Left lung (tissue), 10 donors: ENCODE data around the gene HIP1. TPM values are rescaled to one million over a fixed set of nuclear protein-coding genes. Genes with fewer than 3 reads are reported as not detected.
"Not testable (repeated sequence)": the region's sequence is repeated elsewhere in the genome, so short reads cannot be mapped to it uniquely, and the experiment has no call there.

ENCODE experiments used
- ATAC-seq: fragments of 200-7000 bp; cut with Tn5 transposase; one replicate; pipeline ENCODE4 v1.9.1; 2020; ENCODE audit warnings: moderate library complexity
- DNase-seq, 4 donors: peaks; one replicate each; pipeline ENCODE4 v3.0.0-alpha.2; 2013 to 2020
- H3K27ac ChIP-seq, 2 donors: fragments of 200-600 bp; sonication (generic) in 1 of 2; one replicate each; pipeline versions ENCODE4 v1.5.0 to v1.8.0; 2020 to 2021
- H3K27me3 ChIP-seq, 2 donors: fragments of 200-600 bp; sonication (generic) in 1 of 2; one replicate each; pipeline versions ENCODE4 v1.5.0 to v1.8.0; 2020 to 2021
- H3K36me3 ChIP-seq, 2 donors: fragments of 200-600 bp; sonication (generic) in 1 of 2; one replicate each; pipeline versions ENCODE4 v1.5.0 to v1.8.0; 2020 to 2021
- H3K4me1 ChIP-seq, 2 donors: fragments of 200-600 bp; one replicate each; pipeline ENCODE4 v1.8.0; 2021
- H3K4me3 ChIP-seq, 2 donors: fragments of 200-600 bp; sonication (generic) in 1 of 2; one replicate each; pipeline versions ENCODE4 v1.5.0 to v1.8.0; 2020 to 2021; ENCODE audit warnings: mild to moderate bottlenecking in 1 of 2
- H3K9me3 ChIP-seq, 2 donors: fragments of 200-600 bp; sonication (generic) in 1 of 2; one replicate each; pipeline versions ENCODE4 v1.5.0 to v1.8.0; 2020 to 2021
- intact Hi-C, 2 donors: fragments of 100-400 bp; cut with DNase I; formaldehyde crosslinking; loops; one replicate each; pipeline versions ENCODE4 v1.11.2 to v1.14.2; 2022
- polyA plus RNA-seq, 6 donors: library from polyadenylated mRNA; unstranded; fragments of 120-200 nt; gene quantifications; one replicate each; pipeline ENCODE4 v1.2.1, GENCODE V29; 2013; ENCODE audit not compliant: insufficient read length in 6 of 6
- total RNA-seq, 2 donors: library from RNA; stranded (reverse); fragmentation: NEBNext Ultra II Directional; extraction: Animal tissue kit (Norgen Biotek cat#: 25700); gene quantifications; one replicate each; pipeline ENCODE4 v1.2.1, GENCODE V29; 2021
- TF ChIP-seq, protein P1 (sequence below), 2 donors: fragments of 200-600 bp; sonication (generic) in 1 of 2; IDR thresholded peaks; one replicate each; pipeline versions ENCODE4 v1.5.0 to v1.8.0; 2021; ENCODE audit warnings: antibody characterized with exemption in 2 of 2
- donor health status: DM: no; HTN: yes; CAD: no.
- donor health status: DM: no; HTN: no; CAD: no.

The HIP1 gene
- total and polyA plus RNA-seq, 8 donors, result 41.9 to 84.2 (median 46.0) TPM

DNA sequence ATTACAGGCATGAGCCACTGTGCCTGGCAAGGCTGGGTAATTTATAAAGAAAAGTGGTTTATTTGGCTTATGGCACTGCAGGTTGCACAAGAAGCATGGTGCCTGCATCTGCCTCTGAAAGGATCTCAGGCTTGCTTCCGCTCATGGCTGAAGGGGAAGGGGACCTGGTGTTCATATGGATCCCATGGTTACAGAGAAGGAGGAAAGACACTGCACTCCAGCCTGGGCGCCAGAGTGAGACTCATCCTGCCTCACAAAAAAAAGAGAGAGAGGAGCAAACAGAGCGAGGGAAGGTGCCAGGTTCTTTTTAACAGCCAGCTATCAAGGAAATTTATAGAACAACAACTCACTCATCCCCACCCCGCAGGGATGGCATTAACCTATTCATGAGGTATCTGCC, 36.2 kb downstream of the HIP1 start:
- TF ChIP-seq, protein P1, sequence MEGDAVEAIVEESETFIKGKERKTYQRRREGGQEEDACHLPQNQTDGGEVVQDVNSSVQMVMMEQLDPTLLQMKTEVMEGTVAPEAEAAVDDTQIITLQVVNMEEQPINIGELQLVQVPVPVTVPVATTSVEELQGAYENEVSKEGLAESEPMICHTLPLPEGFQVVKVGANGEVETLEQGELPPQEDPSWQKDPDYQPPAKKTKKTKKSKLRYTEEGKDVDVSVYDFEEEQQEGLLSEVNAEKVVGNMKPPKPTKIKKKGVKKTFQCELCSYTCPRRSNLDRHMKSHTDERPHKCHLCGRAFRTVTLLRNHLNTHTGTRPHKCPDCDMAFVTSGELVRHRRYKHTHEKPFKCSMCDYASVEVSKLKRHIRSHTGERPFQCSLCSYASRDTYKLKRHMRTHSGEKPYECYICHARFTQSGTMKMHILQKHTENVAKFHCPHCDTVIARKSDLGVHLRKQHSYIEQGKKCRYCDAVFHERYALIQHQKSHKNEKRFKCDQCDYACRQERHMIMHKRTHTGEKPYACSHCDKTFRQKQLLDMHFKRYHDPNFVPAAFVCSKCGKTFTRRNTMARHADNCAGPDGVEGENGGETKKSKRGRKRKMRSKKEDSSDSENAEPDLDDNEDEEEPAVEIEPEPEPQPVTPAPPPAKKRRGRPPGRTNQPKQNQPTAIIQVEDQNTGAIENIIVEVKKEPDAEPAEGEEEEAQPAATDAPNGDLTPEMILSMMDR (IDR thresholded peaks at IDR 0.05), result no peak

DNA sequence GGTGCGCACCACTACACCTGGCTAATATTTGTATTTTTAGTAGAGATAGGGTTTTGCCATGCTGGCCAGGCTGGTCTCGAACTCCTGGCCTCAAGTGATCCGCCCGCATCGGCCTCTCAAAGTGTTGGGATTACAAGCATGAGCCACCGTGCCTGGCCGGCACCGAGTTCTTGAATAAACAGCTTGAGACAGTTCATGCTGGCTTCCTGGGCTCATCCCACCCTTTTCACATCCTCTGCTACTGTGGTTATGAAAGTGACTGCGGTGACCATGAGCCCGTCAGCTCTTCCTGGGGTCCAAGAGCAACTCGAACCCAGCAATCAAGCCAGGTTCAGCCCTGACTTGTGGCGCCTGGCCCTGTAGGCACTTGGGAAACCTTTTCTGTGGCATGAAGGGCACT, 38.7 kb downstream of the HIP1 start:
- no peak for DNase-seq
- no peaks in the 10 kb centered on the region for H3K4me1 ChIP-seq
- H3K27me3 ChIP-seq, result no peaks in the 10 kb centered on the region
- no peak overlapping the region for H3K27ac ChIP-seq
- H3K36me3 ChIP-seq, result no peaks in the 10 kb centered on the region
- intact Hi-C loops, result no loop called here
- TF ChIP-seq, protein P1 (IDR thresholded peaks at IDR 0.05), result no peak
- ATAC-seq, result no peak
- H3K9me3 ChIP-seq, result no peaks in the 10 kb centered on the region
- no peak overlapping the region for H3K4me3 ChIP-seq

More for the DNA sequence above, 36.2 kb downstream of the HIP1 start:
- no peaks in the 10 kb centered on the region for H3K36me3 ChIP-seq
- DNase-seq, result no peak
- no peaks in the 10 kb centered on the region for H3K9me3 ChIP-seq
- no peaks in the 10 kb centered on the region for H3K27me3 ChIP-seq
- no peaks in the 10 kb centered on the region for H3K4me1 ChIP-seq
- H3K4me3 ChIP-seq, result no peak overlapping the region
- intact Hi-C loops, result no loop called here
- no peak overlapping the region for H3K27ac ChIP-seq
- no peak for ATAC-seq

DNA sequence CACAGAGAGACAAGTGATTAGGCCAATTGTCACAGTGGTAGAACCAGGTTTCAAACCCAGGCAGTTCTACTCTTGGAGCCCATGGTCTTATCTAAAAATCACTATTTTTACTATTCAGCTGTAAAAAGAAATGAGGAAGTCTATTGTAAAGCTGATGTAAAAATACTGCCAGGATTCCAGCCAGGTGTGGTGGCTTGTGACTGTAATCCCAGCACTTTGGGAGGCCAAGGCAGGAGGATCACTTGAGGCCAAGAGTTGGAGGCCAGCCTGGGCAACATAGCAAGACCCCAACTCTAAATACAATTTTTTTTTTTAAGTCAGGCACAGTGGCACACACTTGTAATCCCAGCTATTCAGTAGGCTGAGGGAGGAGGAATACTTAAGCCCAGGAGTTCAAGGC, 40.4 kb downstream of the HIP1 start:
- H3K27ac ChIP-seq, result no peak overlapping the region
- no peak for DNase-seq
- no peaks in the 10 kb centered on the region for H3K4me1 ChIP-seq
- ATAC-seq, result no peak
- H3K9me3 ChIP-seq, result no peaks in the 10 kb centered on the region
- H3K36me3 ChIP-seq, result no peaks in the 10 kb centered on the region
- no peak overlapping the region for H3K4me3 ChIP-seq
- no peaks in the 10 kb centered on the region for H3K27me3 ChIP-seq
- intact Hi-C loops, result no loop called here
- TF ChIP-seq, protein P1 (IDR thresholded peaks at IDR 0.05), result no peak

DNA sequence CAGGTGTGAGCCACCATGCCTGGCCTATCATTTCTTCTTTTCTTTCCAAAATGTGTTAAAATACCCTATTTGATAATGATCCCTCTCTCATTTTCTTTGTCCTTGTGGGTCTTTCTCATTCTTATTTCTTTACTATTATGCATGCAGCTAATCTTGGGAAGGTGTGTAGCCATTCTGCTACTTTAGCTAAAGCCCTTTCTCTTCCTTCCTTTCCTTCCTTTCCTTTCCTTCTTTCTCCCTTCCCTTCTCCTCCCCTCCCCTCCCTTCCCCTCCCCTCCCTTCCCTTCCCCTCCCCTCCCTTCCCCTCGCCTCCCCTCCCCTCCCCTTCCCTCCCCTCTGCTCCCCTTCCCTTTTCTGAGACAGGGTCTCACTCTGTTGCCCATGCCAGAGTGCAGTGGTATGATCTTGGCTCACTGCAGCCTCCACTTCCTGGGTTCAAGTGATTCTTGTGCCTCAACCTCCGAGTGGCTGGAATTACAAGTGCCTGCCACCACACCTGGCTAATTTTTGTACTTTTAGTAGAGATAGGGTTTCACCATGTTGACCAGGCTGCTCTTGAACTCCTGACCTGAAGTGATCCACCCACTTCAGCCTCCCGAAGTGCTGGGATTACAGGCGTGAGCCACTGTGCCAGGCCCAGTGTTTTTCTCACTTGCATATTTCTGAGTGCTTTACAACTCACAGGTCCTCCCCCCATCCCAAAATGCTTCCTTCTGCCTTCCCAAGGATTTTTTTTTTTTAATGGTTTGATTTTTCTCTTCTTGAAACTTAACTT, 42.3 kb downstream of the HIP1 start:
- TF ChIP-seq, protein P1 (IDR thresholded peaks at IDR 0.05), result no peak
- DNase-seq (peak in 1 of 4 donors; percentile 59), ATAC-seq (peak; percentile 74)
- Histone ChIP-seq H3K4me3 (no peak overlapping the region), H3K9me3 (no peaks in the 10 kb centered on the region), H3K36me3 (no peaks in the 10 kb centered on the region), H3K27ac (no peak overlapping the region), H3K4me1 (no peaks in the 10 kb centered on the region), H3K27me3 (no peaks in the 10 kb centered on the region)
- intact Hi-C loops, result no loop called here

DNA sequence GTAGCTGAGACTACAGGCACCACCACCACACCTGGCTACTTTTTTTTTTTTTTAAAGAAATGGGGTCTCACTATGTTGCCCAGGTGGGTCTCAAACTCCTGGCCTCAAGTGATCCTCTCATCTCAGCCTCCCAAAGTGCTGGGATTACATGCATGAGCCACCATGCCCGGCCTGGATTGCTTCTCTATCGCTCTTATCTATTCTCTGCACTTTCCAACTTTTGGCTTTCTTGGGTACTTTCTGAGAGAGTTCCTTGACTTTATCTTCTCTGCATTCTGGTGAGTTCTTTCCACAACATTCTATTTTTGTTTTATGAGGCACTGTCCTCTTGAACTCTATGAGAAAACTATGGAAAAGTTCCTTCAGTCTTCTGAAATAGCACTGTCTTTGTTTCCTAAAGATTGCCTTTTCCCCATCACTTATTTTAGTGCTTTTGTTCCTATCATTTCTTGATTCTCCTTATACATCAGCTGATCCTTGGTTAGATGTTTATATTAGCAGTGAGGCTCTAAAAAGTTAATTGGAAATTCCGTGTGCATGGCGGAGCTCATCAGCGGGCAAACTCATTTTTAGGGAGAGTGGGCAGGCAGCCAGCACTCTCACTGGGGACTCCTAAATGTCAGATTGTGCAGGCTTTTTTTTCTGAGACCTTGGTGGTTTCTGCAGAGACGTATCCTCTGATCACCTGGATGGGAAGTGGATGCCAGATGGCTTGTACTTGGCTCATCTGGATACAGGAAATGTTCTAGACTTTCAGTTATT, 43.9 kb downstream of the HIP1 start:
- Histone ChIP-seq H3K27me3 (no peaks in the 10 kb centered on the region), H3K9me3 (no peaks in the 10 kb centered on the region), H3K36me3 (no peaks in the 10 kb centered on the region), H3K4me3 (no peak overlapping the region), H3K4me1 (no peaks in the 10 kb centered on the region), H3K27ac (no peak overlapping the region)
- TF ChIP-seq, protein P1 (IDR thresholded peaks at IDR 0.05), result no peak
- ATAC-seq (no peak), DNase-seq (no peak)
- intact Hi-C loops, result no loop called here

DNA sequence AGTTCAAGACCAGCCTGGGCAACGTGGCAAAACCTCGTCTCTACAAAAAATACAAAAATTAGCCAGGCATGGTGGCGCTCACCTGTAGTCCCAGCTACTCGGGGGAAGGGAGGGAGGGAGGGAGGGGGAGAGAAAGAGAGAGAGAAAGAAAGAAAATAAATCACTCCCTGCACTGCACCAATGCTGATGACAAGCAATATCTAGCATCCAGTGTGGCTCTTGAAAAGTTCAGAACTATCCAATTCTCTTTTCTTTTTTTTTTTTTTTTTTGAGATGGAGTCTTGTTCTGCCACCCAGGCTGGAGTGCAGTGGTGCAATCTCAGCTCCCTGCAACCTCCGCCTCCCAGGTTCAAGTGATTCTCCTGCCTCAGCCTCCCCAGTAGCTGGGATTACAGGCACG, 45.1 kb downstream of the HIP1 start:
- DNase-seq, H3K4me1 ChIP-seq, ATAC-seq, H3K4me3 ChIP-seq, H3K36me3 ChIP-seq, intact Hi-C loops, H3K9me3 ChIP-seq, H3K27ac ChIP-seq, H3K27me3 ChIP-seq: not testable (repeated sequence)
